Activated T-helper 17 cell treated with anti-CD3 and anti-CD28 coated beads, Interleukin-2, amount 50 U/mL, for 72 hours (primary cell): ENCODE data around the gene NDE1. TPM values are rescaled to one million over a fixed set of nuclear protein-coding genes. Genes with fewer than 3 reads are reported as not detected.

ENCODE experiments used
- ATAC-seq: fragments of 150-1000 bp; cut with Tn5 transposase; replicated peaks from 2 replicates; pipeline ENCODE4 v1.10.0; 2021; ENCODE audit warnings: mild to moderate bottlenecking, moderate library complexity
- H3K27ac Mint-ChIP-seq: one replicate; pipeline ENCODE4 v1.8.0; 2022; ENCODE audit warnings: mixed read lengths
- H3K27me3 Mint-ChIP-seq: one replicate; pipeline ENCODE4 v1.8.0; 2022; ENCODE audit warnings: mixed read lengths
- H3K36me3 Mint-ChIP-seq: one replicate; pipeline ENCODE4 v1.8.0; 2022; ENCODE audit warnings: low read depth, mild to moderate bottlenecking, mixed read lengths
- H3K4me1 Mint-ChIP-seq: one replicate; pipeline ENCODE4 v1.8.0; 2022; ENCODE audit warnings: mixed read lengths
- H3K4me3 Mint-ChIP-seq: one replicate; pipeline ENCODE4 v1.8.0; 2022; ENCODE audit warnings: mild to moderate bottlenecking, mixed read lengths
- H3K9me3 Mint-ChIP-seq: one replicate; pipeline ENCODE4 v1.8.0; 2022; ENCODE audit warnings: mixed read lengths
- total RNA-seq, 2 donors: library from RNA; stranded (reverse); gene quantifications; one replicate each; pipeline ENCODE4 v1.2.3, GENCODE V29; 2022

The NDE1 gene
- total RNA-seq, 2 donors from 2014 or later = 112 to 117 TPM

DNA sequence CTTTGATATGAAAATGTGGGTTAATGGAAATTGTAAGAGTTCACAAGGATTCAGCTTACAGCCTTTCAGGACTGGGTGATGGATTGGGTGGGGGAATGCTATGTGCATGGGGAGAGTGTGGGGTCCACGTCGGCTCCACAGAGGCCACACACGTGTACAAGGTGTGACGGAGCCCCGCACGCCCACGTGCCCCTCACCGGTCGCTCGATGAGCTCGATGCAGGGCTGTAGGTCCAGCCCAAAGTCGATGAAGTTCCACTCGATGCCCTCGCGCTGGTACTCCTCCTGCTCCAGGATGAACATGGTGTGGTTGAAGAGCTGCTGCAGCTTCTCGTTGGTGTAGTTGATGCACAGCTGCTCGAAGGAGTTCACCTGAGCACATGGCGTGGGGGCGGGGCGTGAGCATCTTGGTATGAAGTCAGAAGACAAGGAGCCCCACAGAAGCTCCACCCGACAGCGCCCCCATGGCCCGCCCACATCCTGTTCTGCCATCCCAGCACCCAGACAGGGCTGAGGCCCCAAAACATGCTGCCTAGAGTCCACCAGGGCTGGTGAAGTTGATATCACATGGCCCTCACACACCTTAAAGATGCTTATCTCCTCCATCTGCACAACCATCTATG lies 107.7 kb downstream of the NDE1 start:
- Mint-ChIP-seq H3K27ac (no peak overlapping the region), H3K27me3 (peaks cover 20% of the 10 kb centered on the region), H3K36me3 (no peaks in the 10 kb centered on the region), H3K4me1 (no peaks in the 10 kb centered on the region), H3K4me3 (no peak overlapping the region), H3K9me3 (no peaks in the 10 kb centered on the region)
- ATAC-seq = no peak

GRCh38 chr16:15759070-15759469 lies 109.0 kb downstream of the NDE1 start:
- no peak for ATAC-seq
- Mint-ChIP-seq H3K4me1 (no peaks in the 10 kb centered on the region), H3K36me3 (no peaks in the 10 kb centered on the region), H3K27me3 (peaks cover 20% of the 10 kb centered on the region), H3K9me3 (no peaks in the 10 kb centered on the region), H3K4me3 (no peak overlapping the region), H3K27ac (no peak overlapping the region)

DNA sequence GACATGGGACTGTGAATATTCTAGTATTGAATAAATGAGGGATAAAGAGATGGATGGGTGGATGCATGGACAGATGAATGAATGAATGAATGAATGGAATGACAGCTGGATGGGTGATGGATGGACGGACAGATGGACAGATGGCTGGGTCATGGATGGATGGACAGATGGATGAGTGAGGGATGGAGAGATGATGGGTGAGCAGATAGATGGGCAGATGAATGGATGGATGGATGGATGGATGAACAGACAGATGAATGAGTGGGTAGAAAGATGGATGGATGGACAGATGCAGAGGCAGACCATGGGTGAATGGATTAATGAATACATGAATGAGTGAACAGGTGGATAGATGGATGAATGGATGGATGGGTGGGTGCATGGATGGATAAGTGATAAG lies 110.1 kb downstream of the NDE1 start:
- Mint-ChIP-seq H3K4me1 (no peaks in the 10 kb centered on the region), H3K27me3 (peaks cover 25% of the 10 kb centered on the region), H3K4me3 (no peak overlapping the region), H3K9me3 (no peaks in the 10 kb centered on the region), H3K27ac (no peak overlapping the region), H3K36me3 (no peaks in the 10 kb centered on the region)
- ATAC-seq = no peak

DNA sequence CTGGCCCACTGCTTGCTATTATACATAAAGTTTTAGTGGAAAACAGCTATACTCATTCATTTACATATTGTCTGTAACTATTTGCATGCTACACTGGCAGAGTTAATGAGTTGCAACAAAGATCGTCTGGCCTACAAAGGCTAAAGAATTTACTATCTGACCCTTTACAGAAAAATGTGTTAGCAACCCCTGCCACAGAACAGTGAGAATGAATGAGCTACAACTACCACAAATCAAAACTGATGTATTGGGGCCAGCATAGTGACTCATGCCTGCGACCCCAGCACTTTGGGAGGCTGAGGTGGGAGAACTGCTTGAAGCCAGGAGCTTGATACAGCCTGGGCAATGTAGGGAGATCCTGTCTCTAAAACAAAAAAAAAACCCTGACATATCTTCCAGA lies 114.1 kb downstream of the NDE1 start:
- no peaks in the 10 kb centered on the region for H3K4me1 Mint-ChIP-seq
- H3K27me3 Mint-ChIP-seq = peaks cover 23% of the 10 kb centered on the region
- H3K36me3 Mint-ChIP-seq = no peaks in the 10 kb centered on the region
- no peak for ATAC-seq
- no peak overlapping the region for H3K27ac Mint-ChIP-seq
- H3K4me3 Mint-ChIP-seq = no peak overlapping the region
- no peaks in the 10 kb centered on the region for H3K9me3 Mint-ChIP-seq

DNA sequence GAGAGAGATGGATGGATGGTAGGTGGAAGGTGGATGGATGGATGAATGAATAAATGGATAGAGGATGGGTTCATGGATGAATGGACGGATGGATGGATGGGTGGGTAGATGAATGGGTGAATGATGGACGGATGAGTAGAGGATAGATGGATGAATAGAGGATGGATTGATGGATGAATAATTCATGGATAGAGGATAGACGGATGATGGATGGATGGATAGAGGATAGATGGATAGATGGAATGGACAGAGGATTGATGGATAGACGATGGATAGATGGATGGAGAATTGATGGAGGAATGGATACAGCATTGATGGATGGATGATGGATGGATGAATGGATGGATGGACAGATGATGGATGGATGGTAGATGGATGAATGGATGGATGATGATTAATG lies 115.1 kb downstream of the NDE1 start:
- Mint-ChIP-seq H3K4me1 (no peaks in the 10 kb centered on the region), H3K4me3 (no peak overlapping the region), H3K9me3 (no peaks in the 10 kb centered on the region), H3K27ac (no peak overlapping the region), H3K27me3 (peaks cover 20% of the 10 kb centered on the region), H3K36me3 (no peaks in the 10 kb centered on the region)
- ATAC-seq = no peak

DNA sequence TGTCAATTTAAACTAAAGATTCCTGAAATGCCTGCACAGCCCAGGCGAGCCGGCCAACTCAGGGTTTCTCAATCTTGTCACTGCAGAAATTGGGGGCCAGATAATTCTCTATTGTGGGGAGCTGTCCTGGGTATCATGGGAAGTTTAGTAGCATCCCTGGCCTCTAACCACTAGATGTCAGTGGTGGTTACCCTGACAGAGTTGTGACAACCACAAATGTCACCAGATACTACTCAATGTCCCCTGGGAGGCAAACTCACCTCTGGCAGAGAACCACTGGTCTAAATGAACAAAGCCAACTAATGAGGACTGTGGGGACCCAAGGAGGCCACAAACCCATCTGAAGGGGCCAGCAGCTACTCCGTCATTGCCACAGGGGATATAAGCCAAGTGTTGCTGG lies 115.8 kb downstream of the NDE1 start:
- Mint-ChIP-seq H3K27me3 (peaks cover 17% of the 10 kb centered on the region), H3K4me1 (no peaks in the 10 kb centered on the region), H3K36me3 (no peaks in the 10 kb centered on the region), H3K9me3 (no peaks in the 10 kb centered on the region), H3K4me3 (no peak overlapping the region), H3K27ac (no peak overlapping the region)
- ATAC-seq = peak; percentile 76

- H3K4me3 Mint-ChIP-seq = no peak overlapping the region
- peaks cover 17% of the 10 kb centered on the region for H3K27me3 Mint-ChIP-seq
- H3K9me3 Mint-ChIP-seq = no peaks in the 10 kb centered on the region
- ATAC-seq = no peak
- H3K4me1 Mint-ChIP-seq = no peaks in the 10 kb centered on the region
- H3K36me3 Mint-ChIP-seq = no peaks in the 10 kb centered on the region
- no peak overlapping the region for H3K27ac Mint-ChIP-seq
Observed at GRCh38 chr16:15766918-15767317, 116.9 kb downstream of the NDE1 start.

DNA sequence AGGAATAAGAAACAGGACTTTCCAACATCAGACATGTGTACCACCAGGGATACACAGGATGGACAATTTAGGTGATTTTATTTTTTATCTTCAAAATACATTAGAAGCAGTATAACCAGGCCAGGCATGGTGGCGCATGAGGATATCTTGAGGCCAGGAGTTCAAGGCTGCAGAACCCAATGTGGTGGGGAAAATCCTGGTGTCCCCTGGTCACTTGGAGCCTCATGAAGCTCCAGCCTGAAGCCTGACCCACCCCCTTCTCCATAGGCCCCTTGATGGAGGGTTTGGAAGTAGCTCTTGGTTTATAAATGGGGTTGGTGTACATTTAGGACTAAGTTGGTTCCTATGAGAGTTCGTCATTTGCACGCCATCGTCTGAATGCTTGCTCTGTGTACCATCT lies 118.2 kb downstream of the NDE1 start:
- Mint-ChIP-seq H3K4me1 (no peaks in the 10 kb centered on the region), H3K4me3 (no peak overlapping the region), H3K36me3 (no peaks in the 10 kb centered on the region), H3K27ac (no peak overlapping the region), H3K27me3 (peaks cover 13% of the 10 kb centered on the region), H3K9me3 (no peaks in the 10 kb centered on the region)
- ATAC-seq = no peak

DNA sequence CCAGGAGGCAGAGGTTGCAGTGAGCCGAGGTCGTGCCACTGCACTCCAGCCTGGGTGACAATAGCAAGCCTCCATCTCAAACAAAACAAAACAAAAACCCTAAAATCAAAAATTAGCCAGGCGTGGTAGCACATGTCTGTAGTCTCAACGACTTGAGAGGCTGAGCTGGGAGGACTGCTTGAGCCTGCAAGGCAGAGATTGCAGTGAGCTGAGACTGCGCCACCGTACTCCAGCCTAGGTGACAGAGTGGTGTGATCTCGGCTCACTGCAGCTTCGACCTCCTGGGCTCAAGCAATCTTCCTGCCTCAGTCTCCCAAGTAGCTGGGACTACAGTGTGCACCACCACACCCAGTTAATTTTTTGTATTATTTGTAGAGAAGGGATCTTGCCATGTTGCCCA lies 119.2 kb downstream of the NDE1 start:
- ATAC-seq = no peak
- Mint-ChIP-seq H3K36me3 (no peaks in the 10 kb centered on the region), H3K4me1 (no peaks in the 10 kb centered on the region), H3K27me3 (peaks cover 16% of the 10 kb centered on the region), H3K4me3 (no peak overlapping the region), H3K9me3 (no peaks in the 10 kb centered on the region), H3K27ac (no peak overlapping the region)

GRCh38 chr16:15770107-15770506 lies 120.1 kb downstream of the NDE1 start:
- no peak overlapping the region for H3K27ac Mint-ChIP-seq
- H3K4me3 Mint-ChIP-seq = no peak overlapping the region
- H3K4me1 Mint-ChIP-seq = no peaks in the 10 kb centered on the region
- no peaks in the 10 kb centered on the region for H3K9me3 Mint-ChIP-seq
- peaks cover 11% of the 10 kb centered on the region for H3K27me3 Mint-ChIP-seq
- H3K36me3 Mint-ChIP-seq = no peaks in the 10 kb centered on the region
- ATAC-seq = no peak

GRCh38 chr16:15770512-15770911 lies 120.5 kb downstream of the NDE1 start:
- Mint-ChIP-seq H3K27me3 (peaks cover 9% of the 10 kb centered on the region), H3K36me3 (no peaks in the 10 kb centered on the region), H3K9me3 (no peaks in the 10 kb centered on the region), H3K4me3 (no peak overlapping the region), H3K4me1 (no peaks in the 10 kb centered on the region), H3K27ac (no peak overlapping the region)
- ATAC-seq = no peak

DNA sequence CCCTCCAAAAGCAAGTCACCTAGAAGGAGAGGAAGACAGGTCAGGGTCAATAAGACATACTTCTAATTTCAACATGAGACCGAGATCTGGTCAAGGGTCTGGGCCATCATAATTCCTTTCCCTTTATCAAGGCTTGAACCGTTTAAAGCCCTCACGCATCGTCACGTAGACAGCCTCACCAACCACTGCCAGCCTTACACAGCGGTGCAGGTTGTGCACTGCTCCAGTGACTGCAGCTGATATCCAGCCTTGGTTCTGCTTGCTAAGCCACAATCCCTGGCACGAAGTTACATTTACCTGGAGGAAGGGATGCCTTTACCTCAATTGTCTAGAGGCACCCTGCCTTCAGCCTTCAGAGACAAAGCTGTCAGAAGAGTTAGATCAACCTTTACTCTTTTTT lies 121.6 kb downstream of the NDE1 start:
- peaks cover 19% of the 10 kb centered on the region for H3K27me3 Mint-ChIP-seq
- no peak for ATAC-seq
- no peak overlapping the region for H3K27ac Mint-ChIP-seq
- H3K4me3 Mint-ChIP-seq = no peak overlapping the region
- no peaks in the 10 kb centered on the region for H3K4me1 Mint-ChIP-seq
- H3K9me3 Mint-ChIP-seq = no peaks in the 10 kb centered on the region
- no peaks in the 10 kb centered on the region for H3K36me3 Mint-ChIP-seq

- Mint-ChIP-seq H3K4me1 (no peaks in the 10 kb centered on the region), H3K4me3 (no peak overlapping the region), H3K36me3 (no peaks in the 10 kb centered on the region), H3K9me3 (no peaks in the 10 kb centered on the region), H3K27me3 (peaks cover 19% of the 10 kb centered on the region), H3K27ac (no peak overlapping the region)
- no peak for ATAC-seq
Observed at GRCh38 chr16:15772579-15773293, 122.7 kb downstream of the NDE1 start.

- no peak overlapping the region for H3K4me3 Mint-ChIP-seq
- H3K9me3 Mint-ChIP-seq = no peaks in the 10 kb centered on the region
- H3K4me1 Mint-ChIP-seq = no peaks in the 10 kb centered on the region
- no peak for ATAC-seq
- H3K27ac Mint-ChIP-seq = no peak overlapping the region
- H3K27me3 Mint-ChIP-seq = peaks cover 19% of the 10 kb centered on the region
- H3K36me3 Mint-ChIP-seq = no peaks in the 10 kb centered on the region
Observed at GRCh38 chr16:15773968-15774367, 123.9 kb downstream of the NDE1 start.

- Mint-ChIP-seq H3K4me1 (no peaks in the 10 kb centered on the region), H3K36me3 (no peaks in the 10 kb centered on the region), H3K4me3 (no peak overlapping the region), H3K27ac (no peak overlapping the region), H3K27me3 (peaks cover 19% of the 10 kb centered on the region), H3K9me3 (no peaks in the 10 kb centered on the region)
- no peak for ATAC-seq
Observed at GRCh38 chr16:15775209-15775608, 125.2 kb downstream of the NDE1 start.
